Measurements from ENCODE around the gene SPSB1. TPM values are rescaled to one million over a fixed set of nuclear protein-coding genes. Genes with fewer than 3 reads are reported as not detected.

The SPSB1 gene
- 17.6 and 28.9 TPM in 2 replicates for total RNA-seq

DNA sequence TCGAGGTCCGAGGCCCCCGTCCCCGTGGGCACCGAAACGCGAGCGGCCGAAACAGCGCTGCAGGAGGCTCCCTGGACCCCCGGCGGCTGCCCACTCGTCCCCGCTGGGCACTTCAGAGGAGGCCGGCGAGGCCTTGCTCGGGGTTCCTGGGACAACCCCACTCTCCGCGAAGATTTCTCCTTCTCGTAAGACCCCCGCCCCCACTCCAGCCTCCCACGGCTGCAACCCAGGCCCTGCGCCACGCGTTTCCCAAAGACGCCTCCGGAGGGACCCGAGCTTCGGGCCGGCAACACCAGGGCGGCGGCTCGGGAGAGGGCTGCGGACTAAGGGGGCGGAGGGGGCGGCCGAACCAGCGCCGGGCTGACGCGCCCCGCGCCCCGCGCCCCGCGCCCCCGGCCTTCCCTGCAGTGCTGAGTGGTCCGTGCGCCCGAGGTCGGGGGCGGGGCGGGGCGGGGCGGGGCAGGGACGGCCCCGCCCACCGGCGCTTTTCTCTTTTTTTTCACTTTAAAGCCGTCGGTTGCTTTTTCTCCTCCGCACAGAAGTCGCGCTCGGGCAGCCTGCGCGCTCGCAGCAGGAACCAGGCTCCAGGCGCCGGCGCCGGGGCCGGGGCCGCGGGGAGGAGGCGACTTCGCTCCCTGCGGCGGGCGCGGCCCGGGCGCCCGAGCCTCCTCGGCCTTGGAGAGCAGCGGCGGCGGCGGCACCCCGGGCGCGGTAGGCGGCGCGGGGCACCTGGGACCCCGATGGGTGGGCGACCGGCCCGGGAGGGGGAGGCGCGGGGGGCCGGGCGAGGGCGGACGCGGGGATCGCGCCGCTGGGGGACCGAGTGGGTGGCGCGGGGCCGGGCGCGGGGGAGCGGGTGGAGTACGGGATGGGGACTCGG, at the start of gene SPSB1:
TSS of gene SPSB1 (plus strand) at position 534 of the 880 bp plus-strand sequence. CDS start 62,998 bp downstream, outside the sequence.
- Histone ChIP-seq H3K4me3 (ENCODE audit: low read depth, low read length) (peak within 1 kb of the TSS; percentile 51), H3K27me3 (ENCODE audit: control insufficient read depth, insufficient read depth, low read length) (no peaks in the 10 kb centered on the region), H3K36me3 (ENCODE audit: control insufficient read depth, insufficient read depth, low read length) (peaks cover 4% of the 10 kb centered on the region)
- TF ChIP-seq, protein P1, sequence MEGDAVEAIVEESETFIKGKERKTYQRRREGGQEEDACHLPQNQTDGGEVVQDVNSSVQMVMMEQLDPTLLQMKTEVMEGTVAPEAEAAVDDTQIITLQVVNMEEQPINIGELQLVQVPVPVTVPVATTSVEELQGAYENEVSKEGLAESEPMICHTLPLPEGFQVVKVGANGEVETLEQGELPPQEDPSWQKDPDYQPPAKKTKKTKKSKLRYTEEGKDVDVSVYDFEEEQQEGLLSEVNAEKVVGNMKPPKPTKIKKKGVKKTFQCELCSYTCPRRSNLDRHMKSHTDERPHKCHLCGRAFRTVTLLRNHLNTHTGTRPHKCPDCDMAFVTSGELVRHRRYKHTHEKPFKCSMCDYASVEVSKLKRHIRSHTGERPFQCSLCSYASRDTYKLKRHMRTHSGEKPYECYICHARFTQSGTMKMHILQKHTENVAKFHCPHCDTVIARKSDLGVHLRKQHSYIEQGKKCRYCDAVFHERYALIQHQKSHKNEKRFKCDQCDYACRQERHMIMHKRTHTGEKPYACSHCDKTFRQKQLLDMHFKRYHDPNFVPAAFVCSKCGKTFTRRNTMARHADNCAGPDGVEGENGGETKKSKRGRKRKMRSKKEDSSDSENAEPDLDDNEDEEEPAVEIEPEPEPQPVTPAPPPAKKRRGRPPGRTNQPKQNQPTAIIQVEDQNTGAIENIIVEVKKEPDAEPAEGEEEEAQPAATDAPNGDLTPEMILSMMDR (IDR thresholded peaks at IDR 0.05; ENCODE audit: insufficient read depth, low read length, severe bottlenecking), result no peak
- peak; percentile 48 for DNase-seq (ENCODE audit: low read depth)
- FAIRE-seq, result no peak

DNA sequence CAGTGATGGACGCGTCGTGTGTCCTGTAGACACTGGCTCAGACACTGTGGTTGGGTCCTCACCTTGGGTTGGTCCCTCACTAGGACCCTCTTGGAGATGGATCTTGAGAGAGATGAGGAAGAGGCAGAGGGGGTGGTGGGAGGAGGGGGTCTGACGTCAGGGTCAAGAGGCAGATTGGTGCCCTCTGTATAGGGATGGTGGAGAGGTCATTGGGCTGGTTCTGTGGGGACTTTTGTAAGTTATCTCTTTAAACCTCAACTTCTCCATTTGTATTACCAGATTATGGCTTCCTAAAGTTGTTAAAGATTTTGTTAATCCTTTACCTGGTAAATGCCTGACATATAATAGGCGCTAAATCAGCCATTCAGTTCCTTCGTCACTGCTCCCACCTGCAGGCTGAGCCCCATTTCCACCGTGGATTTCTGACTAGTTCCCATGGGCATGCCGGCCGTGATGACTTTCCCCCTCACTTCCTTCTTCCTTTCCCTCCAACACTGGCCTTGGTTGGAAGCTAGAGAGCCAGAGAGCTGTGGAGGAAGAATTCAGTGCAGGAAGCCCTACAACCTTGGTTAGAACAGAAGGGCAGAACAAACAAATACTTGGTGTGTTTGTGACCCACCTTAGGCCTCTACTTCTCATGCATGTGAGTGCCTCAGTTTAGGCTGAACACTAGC, 49.5 kb upstream of the SPSB1 start:
- peaks cover 5% of the 10 kb centered on the region for H3K36me3 ChIP-seq (ENCODE audit: control insufficient read depth, insufficient read depth, low read length)
- no peak overlapping the region for H3K4me3 ChIP-seq (ENCODE audit: low read depth, low read length)
- FAIRE-seq, result no peak
- DNase-seq (ENCODE audit: low read depth), result no peak
- no peaks in the 10 kb centered on the region for H3K27me3 ChIP-seq (ENCODE audit: control insufficient read depth, insufficient read depth, low read length)
- TF ChIP-seq, protein P1 (IDR thresholded peaks at IDR 0.05; ENCODE audit: insufficient read depth, low read length, severe bottlenecking), result no peak

DNA sequence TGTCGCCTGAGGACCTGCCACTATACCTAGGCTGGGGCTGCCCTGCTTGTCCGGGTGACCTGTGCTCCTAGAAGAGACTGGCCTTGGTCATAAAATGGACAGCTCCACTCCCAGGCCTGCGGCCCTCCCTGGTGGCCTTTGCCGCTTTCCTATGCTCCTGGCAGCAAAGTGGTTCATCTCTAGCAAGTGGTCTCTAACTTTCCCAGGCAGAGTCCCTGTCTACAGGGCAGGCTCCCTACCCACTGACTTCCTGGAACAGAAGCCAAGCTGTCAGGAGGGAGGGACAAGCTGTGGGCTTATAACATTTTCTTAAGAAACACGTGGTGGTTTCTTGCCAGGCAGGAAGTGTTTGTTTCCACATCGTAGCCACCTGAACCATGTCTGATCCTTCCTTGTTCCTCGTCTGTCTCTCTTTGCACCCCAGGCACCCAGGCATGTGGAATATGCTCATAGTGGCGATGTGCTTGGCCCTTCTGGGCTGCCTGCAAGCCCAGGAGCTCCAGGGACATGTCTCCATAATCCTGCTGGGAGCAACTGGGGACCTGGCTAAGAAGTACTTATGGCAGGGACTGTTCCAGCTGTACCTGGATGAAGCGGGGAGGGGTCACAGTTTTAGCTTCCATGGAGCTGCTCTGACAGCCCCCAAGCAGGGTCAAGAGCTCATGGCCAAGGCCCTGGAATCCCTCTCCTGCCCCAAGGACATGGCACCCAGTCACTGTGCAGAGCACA, 48.0 kb upstream of the SPSB1 start:
- DNase-seq (ENCODE audit: low read depth) (peak; percentile 40), FAIRE-seq (no peak)
- TF ChIP-seq, protein P1 (IDR thresholded peaks at IDR 0.05; ENCODE audit: insufficient read depth, low read length, severe bottlenecking), result no peak

DNA sequence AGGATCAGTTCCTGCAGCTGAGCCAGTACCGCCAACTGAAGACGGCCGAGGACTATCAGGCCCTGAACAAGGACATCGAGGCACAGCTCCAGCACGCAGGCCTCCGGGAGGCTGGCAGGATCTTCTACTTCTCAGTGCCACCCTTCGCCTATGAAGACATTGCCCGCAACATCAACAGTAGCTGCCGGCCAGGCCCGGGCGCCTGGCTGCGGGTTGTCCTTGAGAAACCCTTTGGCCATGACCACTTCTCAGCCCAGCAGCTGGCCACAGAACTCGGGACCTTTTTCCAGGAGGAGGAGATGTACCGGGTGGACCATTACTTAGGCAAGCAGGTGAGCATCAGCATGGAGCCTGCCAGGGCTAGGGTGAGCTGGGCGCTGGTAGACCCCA, 47.5 kb upstream of the SPSB1 start:
- TF ChIP-seq, protein P1 (IDR thresholded peaks at IDR 0.05; ENCODE audit: insufficient read depth, low read length, severe bottlenecking), result no peak
- no peak for FAIRE-seq
- no peak for DNase-seq (ENCODE audit: low read depth)
- Histone ChIP-seq H3K27me3 (ENCODE audit: control insufficient read depth, insufficient read depth, low read length) (no peaks in the 10 kb centered on the region), H3K4me3 (ENCODE audit: low read depth, low read length) (no peak overlapping the region), H3K36me3 (ENCODE audit: control insufficient read depth, insufficient read depth, low read length) (peaks cover 5% of the 10 kb centered on the region)

More for the DNA sequence above, 48.0 kb upstream of the SPSB1 start:
- H3K36me3 ChIP-seq (ENCODE audit: control insufficient read depth, insufficient read depth, low read length), result peaks cover 5% of the 10 kb centered on the region
- no peak overlapping the region for H3K4me3 ChIP-seq (ENCODE audit: low read depth, low read length)
- no peaks in the 10 kb centered on the region for H3K27me3 ChIP-seq (ENCODE audit: control insufficient read depth, insufficient read depth, low read length)

DNA sequence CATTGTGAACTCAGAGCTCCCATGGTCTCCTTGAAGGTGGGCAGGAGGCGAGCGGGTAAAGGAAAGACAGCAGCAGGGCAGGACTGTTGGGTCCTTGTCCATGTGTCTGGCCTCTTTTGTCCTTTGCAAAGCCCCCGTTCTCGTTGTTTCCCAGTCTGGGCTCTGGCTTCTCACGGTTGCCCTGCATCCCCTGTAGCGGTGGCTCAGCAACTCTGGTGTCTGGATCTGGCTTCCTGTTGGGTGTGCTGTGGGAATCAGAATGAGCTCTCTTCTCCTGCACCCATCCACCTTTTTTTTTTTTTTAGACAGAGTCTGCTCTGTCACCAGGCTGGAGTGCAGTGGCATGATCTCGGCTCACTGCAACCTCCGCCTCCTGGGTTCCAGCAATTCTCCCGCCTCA, 47.0 kb upstream of the SPSB1 start:
- FAIRE-seq, result no peak
- TF ChIP-seq, protein P1 (IDR thresholded peaks at IDR 0.05; ENCODE audit: insufficient read depth, low read length, severe bottlenecking), result no peak

More for the DNA sequence above, 47.0 kb upstream of the SPSB1 start:
- no peak overlapping the region for H3K4me3 ChIP-seq (ENCODE audit: low read depth, low read length)
- no peaks in the 10 kb centered on the region for H3K27me3 ChIP-seq (ENCODE audit: control insufficient read depth, insufficient read depth, low read length)
- H3K36me3 ChIP-seq (ENCODE audit: control insufficient read depth, insufficient read depth, low read length), result peaks cover 5% of the 10 kb centered on the region
- DNase-seq (ENCODE audit: low read depth), result no peak
